Measurements from ENCODE around the gene GDA.

GDA gene

DNA sequence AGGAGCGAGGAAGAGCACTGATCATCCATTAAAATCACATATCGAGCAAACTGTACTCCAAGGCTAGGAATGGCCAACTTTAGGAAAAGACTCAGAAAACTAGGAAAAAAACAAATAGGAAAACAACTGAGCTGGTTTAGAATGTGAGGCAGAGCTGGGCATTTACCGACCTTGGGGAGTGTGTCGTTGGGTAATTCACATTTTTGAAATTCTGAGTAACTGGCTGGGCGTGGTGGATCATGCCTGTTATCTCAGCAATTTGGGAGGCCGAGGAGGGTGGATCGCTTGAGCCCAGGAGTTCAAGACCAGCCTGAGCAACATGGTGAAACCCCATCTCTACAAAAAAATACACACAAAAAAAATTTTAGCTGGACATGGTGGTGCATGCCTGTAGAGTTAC lies 145.7 kb downstream of the GDA start:
- no peak overlapping the region for H3K4me3 ChIP-seq (ENCODE audit: low read length)
- TF ChIP-seq ZNF274 (IDR thresholded peaks at IDR 0.05; ENCODE audit: low read depth, low read length): no peak

GRCh38 chr9:72297516-72297915 lies 148.3 kb downstream of the GDA start:
- H3K4me3 ChIP-seq (ENCODE audit: low read length): no peak overlapping the region
- no peak for TF ChIP-seq ZNF274 (IDR thresholded peaks at IDR 0.05; ENCODE audit: low read depth, low read length)

DNA sequence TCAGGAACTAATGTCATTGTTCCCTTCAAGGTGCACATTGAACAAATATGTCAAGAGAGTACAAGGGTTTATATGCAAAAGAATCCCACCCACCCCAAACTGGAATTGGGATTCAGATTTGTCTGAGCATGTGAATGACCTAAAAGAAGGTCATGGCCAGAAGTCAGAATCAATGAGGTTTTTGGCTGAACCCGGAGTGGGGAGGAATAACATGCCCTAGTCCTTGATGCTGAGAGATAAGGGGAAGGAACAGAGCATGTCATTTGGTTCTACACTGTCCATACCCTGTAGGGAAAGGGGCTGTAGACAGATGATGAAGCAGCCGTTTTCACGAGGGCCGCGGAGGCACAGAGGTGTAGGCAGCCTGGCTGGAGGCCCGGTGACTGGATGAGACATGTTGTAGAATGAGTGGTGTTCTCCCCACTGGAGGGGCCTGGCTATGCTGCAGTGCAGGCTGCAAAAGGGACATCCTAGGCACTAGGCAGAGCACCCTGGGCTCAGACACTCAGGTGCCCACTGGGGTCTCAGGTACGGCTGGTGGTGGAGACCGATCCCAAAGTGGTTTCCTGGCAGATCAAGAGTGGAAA lies 149.9 kb downstream of the GDA start:
- TF ChIP-seq ZNF274 (IDR thresholded peaks at IDR 0.05; ENCODE audit: low read depth, low read length): no peak
- H3K4me3 ChIP-seq (ENCODE audit: low read length): no peak overlapping the region

DNA sequence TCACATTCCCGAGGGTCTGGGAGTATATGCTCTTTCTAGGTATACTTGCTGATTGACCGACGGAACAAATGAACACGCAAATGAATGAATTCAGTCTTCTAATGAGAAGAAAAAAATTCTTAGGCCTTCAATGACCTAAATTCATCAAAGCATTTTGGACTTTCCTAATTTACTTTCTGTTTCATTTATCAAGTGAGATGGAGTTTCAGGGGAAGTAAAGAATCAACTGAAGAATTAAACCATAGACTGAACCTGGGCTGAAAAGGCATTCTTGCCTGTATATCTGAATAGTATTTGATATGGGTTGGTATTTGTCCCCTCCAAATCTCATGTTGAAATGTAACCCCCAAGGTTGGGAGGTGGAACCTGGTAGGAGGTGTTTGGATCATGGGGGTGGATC lies 151.6 kb downstream of the GDA start:
- no peak overlapping the region for H3K4me3 ChIP-seq (ENCODE audit: low read length)
- no peak for TF ChIP-seq ZNF274 (IDR thresholded peaks at IDR 0.05; ENCODE audit: low read depth, low read length)

Data from GM08714 (cell line).